Suprapubic skin (tissue), 4 donors: Measurements from ENCODE around the gene SLC24A4. TPM values are rescaled to one million over a fixed set of nuclear protein-coding genes. Genes with fewer than 3 reads are reported as not detected.

Experiments used
- DNase-seq, 2 donors: peaks; one replicate each; pipeline ENCODE4 v3.0.0-alpha.2; 2019; ENCODE audit warnings: low spot score in 2 of 2
- H3K27ac ChIP-seq: fragments of 200-600 bp; sonication (generic); one replicate; pipeline ENCODE4 v1.5.1; 2019
- H3K27me3 ChIP-seq: fragments of 200-600 bp; sonication (generic); one replicate; pipeline ENCODE4 v1.5.1; 2019
- H3K36me3 ChIP-seq: fragments of 200-600 bp; sonication (generic); one replicate; pipeline ENCODE4 v1.5.1; 2019
- H3K4me1 ChIP-seq: fragments of 200-600 bp; sonication (generic); one replicate; pipeline ENCODE4 v1.5.1; 2019
- H3K4me3 ChIP-seq: fragments of 200-600 bp; sonication (generic); one replicate; pipeline ENCODE4 v1.5.1; 2019; ENCODE audit warnings: mild to moderate bottlenecking
- H3K9me3 ChIP-seq: fragments of 200-600 bp; sonication (generic); one replicate; pipeline ENCODE4 v1.5.1; 2019
- CTCF ChIP-seq, 2 donors: fragments of 200-600 bp in 1 of 2; fragments of 450-650 bp in 1 of 2; sonication (generic) in 1 of 2; IDR thresholded peaks; one replicate each; pipeline ENCODE4 v1.5.1; 2016 to 2019; ENCODE audit warnings: antibody characterized with exemption in 2 of 2, mild to moderate bottlenecking in 1 of 2, moderate library complexity in 1 of 2
- EP300 ChIP-seq: sonication (generic); formaldehyde crosslinking; IDR thresholded peaks from one replicate; pipeline ENCODE4 v1.6.1; 2017; ENCODE audit warnings: antibody characterized with exemption
- POLR2A ChIP-seq, 2 donors: fragments of 450-650 bp; IDR thresholded peaks; one replicate each; pipeline ENCODE4 v1.6.1; 2017; ENCODE audit warnings: antibody characterized with exemption in 2 of 2, mild to moderate bottlenecking in 2 of 2, moderate library complexity in 2 of 2
- POLR2AphosphoS5 ChIP-seq, 3 donors: sonication (generic); formaldehyde crosslinking; IDR thresholded peaks; one replicate each; pipeline ENCODE4 v1.6.1; 2017; ENCODE audit warnings: antibody characterized with exemption in 3 of 3
- WGBS: methylation state at CpG from one replicate; pipeline ENCODE4 v1.1.5; 2018; 5-methylcytosine and 5-hydroxymethylcytosine counted together
- total RNA-seq, 4 donors: library from RNA; depleted of rRNA; stranded (reverse); fragments of >200 nt; gene quantifications; one replicate each; pipeline ENCODE4 v1.1.0, GENCODE V29; 2016

SLC24A4 gene
- total RNA-seq, 4 donors from 2014 or later, result 0.11 to 0.57 (median 0.34) TPM

GRCh38 chr14:92466059-92466458 lies 143.1 kb downstream of the SLC24A4 start:
- Histone ChIP-seq H3K4me3 (no peak overlapping the region), H3K27ac (no peak overlapping the region), H3K36me3 (no peaks in the 10 kb centered on the region), H3K27me3 (no peaks in the 10 kb centered on the region), H3K4me1 (no peaks in the 10 kb centered on the region), H3K9me3 (no peaks in the 10 kb centered on the region)
- WGBS, result 70% methylated on average over 2 of the region's 3 CpGs
- DNase-seq, result no peak
- TF ChIP-seq POLR2A (IDR thresholded peaks at IDR 0.05), result no peak
- TF ChIP-seq CTCF (IDR thresholded peaks at IDR 0.05), result no peak
- no peak for TF ChIP-seq POLR2AphosphoS5 (IDR thresholded peaks at IDR 0.05)
- no peak for TF ChIP-seq EP300

- no peak overlapping the region for H3K27ac ChIP-seq
These were observed 146.6 kb downstream of the SLC24A4 start for GRCh38 chr14:92469515-92469914.

GRCh38 chr14:92470215-92470614 lies 147.2 kb downstream of the SLC24A4 start:
- DNase-seq, result no peak
- Histone ChIP-seq H3K27ac (no peak overlapping the region), H3K36me3 (no peaks in the 10 kb centered on the region), H3K27me3 (no peaks in the 10 kb centered on the region), H3K4me3 (no peak overlapping the region), H3K9me3 (no peaks in the 10 kb centered on the region), H3K4me1 (peaks cover 9% of the 10 kb centered on the region)
- 43% methylated on average over 3 of the region's 3 CpGs for WGBS
- TF ChIP-seq POLR2AphosphoS5 (IDR thresholded peaks at IDR 0.05) (no peak), EP300 (no peak), POLR2A (IDR thresholded peaks at IDR 0.05) (no peak), CTCF (IDR thresholded peaks at IDR 0.05) (no peak)

More at GRCh38 chr14:92469515-92469914, 146.6 kb downstream of the SLC24A4 start:
- TF ChIP-seq POLR2AphosphoS5 (IDR thresholded peaks at IDR 0.05), result no peak
- TF ChIP-seq EP300, result no peak
- no peak for TF ChIP-seq POLR2A (IDR thresholded peaks at IDR 0.05)
- no peak overlapping the region for H3K4me3 ChIP-seq
- no peaks in the 10 kb centered on the region for H3K9me3 ChIP-seq
- H3K36me3 ChIP-seq, result no peaks in the 10 kb centered on the region
- no peaks in the 10 kb centered on the region for H3K27me3 ChIP-seq
- DNase-seq, result no peak
- WGBS, result 93% methylated on average over 2 of the region's 2 CpGs
- H3K4me1 ChIP-seq, result peaks cover 9% of the 10 kb centered on the region

- H3K27ac ChIP-seq, result no peak overlapping the region
- H3K9me3 ChIP-seq, result no peaks in the 10 kb centered on the region
- no peaks in the 10 kb centered on the region for H3K27me3 ChIP-seq
- WGBS, result 87% methylated on average over 1 of the region's 1 CpG
- H3K4me1 ChIP-seq, result peaks cover 9% of the 10 kb centered on the region
- TF ChIP-seq POLR2A (IDR thresholded peaks at IDR 0.05) (no peak), CTCF (IDR thresholded peaks at IDR 0.05) (no peak), EP300 (no peak), POLR2AphosphoS5 (IDR thresholded peaks at IDR 0.05) (no peak)
- H3K36me3 ChIP-seq, result no peaks in the 10 kb centered on the region
- no peak overlapping the region for H3K4me3 ChIP-seq
- no peak for DNase-seq
These were observed 147.8 kb downstream of the SLC24A4 start for GRCh38 chr14:92470811-92471210.

GRCh38 chr14:92471919-92472318 lies 149.0 kb downstream of the SLC24A4 start:
- no peak for TF ChIP-seq EP300
- TF ChIP-seq POLR2AphosphoS5 (IDR thresholded peaks at IDR 0.05), result no peak
- no peak for TF ChIP-seq CTCF (IDR thresholded peaks at IDR 0.05)
- no peak for TF ChIP-seq POLR2A (IDR thresholded peaks at IDR 0.05)
- no peak for DNase-seq
- no peaks in the 10 kb centered on the region for H3K27me3 ChIP-seq

GRCh38 chr14:92472860-92473259 lies 149.9 kb downstream of the SLC24A4 start:
- 82% methylated on average over 1 of the region's 1 CpG for WGBS
- H3K9me3 ChIP-seq, result no peaks in the 10 kb centered on the region
- no peaks in the 10 kb centered on the region for H3K27me3 ChIP-seq
- no peak for TF ChIP-seq POLR2AphosphoS5 (IDR thresholded peaks at IDR 0.05)
- TF ChIP-seq CTCF (IDR thresholded peaks at IDR 0.05), result no peak
- TF ChIP-seq POLR2A (IDR thresholded peaks at IDR 0.05), result no peak
- TF ChIP-seq EP300, result no peak
- peaks cover 9% of the 10 kb centered on the region for H3K4me1 ChIP-seq
- no peaks in the 10 kb centered on the region for H3K36me3 ChIP-seq
- no peak overlapping the region for H3K4me3 ChIP-seq
- H3K27ac ChIP-seq, result peak overlapping the region; percentile 76
- DNase-seq, result no peak

More at GRCh38 chr14:92471919-92472318, 149.0 kb downstream of the SLC24A4 start:
- Histone ChIP-seq H3K9me3 (no peaks in the 10 kb centered on the region), H3K4me3 (no peak overlapping the region), H3K36me3 (no peaks in the 10 kb centered on the region), H3K27ac (no peak overlapping the region), H3K4me1 (peaks cover 9% of the 10 kb centered on the region)
